GM18520 (cell line): ENCODE measurements around the gene SCG3.

Experiments used
- ATAC-seq: cut with Tn5 transposase; IDR thresholded peaks from one replicate; pipeline ENCODE4 v1.9.1; 2021; ENCODE audit not compliant: unreplicated experiment

The SCG3 gene

GRCh38 chr15:51726302-51727073 is 45.2 kb downstream of the SCG3 start:
- peak; percentile 68 for ATAC-seq

GRCh38 chr15:51727141-51727897 is 46.0 kb downstream of the SCG3 start:
- no peak for ATAC-seq

DNA sequence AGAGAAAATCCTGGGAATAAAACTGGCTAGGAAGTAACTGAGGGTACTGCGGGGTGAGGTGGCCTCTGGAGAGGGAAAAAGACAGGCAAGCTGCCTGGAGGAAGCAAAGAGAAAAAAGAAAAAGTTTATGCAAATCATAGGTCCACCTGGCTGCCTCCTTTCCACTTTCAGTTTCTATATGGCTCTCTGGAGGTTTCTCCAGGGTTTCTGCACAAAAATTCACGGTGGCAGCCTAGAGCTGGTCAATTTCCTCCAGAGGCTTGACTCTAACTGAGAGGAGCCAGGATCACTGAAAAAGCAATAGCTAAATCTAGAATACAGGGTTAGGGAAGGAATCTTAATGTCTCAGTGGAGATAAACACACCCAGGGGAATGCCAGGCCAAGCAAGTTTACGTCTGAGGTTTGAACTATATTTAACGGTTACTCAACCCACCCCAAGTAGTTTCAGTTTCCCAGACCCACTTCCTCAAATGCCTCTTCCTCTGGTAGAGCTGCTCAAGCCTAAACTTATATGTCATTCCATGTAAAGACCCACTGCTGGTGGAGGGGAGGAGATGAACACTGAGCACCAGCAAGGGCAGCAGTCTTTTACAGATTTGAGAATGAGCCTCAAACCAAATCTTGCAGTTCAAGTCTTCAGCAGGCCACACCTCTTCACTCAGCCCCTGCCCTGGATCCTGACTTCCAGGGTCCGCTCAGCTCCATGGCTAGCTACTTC is 50.4 kb downstream of the SCG3 start:
- ATAC-seq, result peak; percentile 33

- no peak for ATAC-seq
Observed at GRCh38 chr15:51732646-51733045, 51.3 kb downstream of the SCG3 start.

DNA sequence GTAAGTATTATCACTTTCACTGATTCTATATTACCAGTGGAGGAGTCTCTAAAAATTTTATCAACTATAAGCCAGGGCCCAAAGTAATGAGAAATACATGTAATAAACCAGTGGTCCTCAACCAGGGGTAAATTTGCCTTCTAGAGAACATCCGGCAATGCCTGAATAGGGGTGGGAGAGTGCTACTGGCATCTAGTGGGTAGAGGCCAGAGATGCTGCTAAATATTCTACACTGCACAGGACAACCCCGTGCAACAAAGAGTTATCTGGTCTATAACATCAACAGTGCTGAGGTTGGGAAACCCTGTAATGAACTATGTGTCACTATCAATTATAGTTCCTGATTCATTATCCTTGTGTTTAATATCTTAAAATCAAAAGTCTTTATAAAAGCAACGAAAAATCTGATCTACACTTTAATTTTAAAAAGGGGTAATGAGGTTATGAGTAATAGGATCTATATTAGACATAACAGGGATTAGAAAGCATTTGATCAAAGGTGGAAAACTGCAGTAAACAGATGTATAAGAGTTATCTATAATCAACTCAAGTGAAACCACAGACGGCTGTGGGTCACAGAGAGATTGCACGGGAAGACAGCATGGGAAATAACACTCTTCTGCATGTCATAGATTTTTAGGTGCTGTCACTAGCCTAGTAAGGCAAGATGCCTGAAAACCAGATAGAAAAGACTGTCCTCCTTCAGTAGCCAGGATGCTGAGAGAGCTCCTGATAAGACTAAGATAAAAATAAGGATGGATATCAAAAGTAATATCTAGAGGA is 54.1 kb downstream of the SCG3 start:
- no peak for ATAC-seq

- peak; percentile 25 for ATAC-seq
Observed at GRCh38 chr15:51736069-51736468, 54.8 kb downstream of the SCG3 start.

DNA sequence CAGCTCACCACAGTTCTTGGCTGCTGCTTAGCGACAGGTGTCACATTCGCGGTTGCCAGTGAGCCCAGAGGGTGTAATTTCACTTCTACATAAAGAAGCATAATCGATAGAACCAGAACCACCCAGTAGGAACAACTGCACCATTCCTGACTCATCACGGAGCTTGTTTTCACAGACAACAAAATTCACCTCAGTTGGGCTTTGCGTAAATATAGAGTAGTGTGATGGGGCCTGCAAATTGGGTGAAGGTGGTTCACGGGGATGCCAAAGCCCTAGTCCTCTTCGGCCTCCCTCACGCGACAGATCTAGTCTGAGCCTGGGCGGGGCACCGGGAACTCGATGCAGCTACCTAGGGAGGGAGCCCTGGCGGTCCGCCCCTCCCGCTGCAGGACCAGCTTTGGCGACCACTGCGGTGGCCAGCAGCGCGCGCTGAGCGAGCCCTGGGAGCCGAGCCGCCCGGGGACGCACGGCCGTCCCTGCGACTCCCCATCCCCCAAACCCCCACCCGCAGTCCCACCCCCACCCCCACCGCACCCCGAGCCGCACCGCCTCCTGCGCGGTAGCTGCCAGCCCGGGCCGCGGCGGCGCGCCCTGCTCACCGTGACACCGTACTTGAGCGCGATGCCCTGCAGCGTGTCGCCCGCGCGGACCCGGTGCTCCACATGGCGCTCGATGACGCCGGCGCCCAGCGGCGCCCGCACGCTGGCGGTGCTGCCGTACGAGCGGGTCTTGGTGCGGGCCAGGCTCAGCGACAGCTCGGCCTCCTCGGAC is 55.6 kb downstream of the SCG3 start:
- ATAC-seq, result peak; percentile 25

GRCh38 chr15:51737522-51738305 is 56.4 kb downstream of the SCG3 start, which contains the start of gene LYSMD2:
Gene LYSMD2, minus strand, starts transcription at chr15:51737655. Its CDS starts 33 bp downstream, at chr15:51737622.
- ATAC-seq, result peak; percentile 19

DNA sequence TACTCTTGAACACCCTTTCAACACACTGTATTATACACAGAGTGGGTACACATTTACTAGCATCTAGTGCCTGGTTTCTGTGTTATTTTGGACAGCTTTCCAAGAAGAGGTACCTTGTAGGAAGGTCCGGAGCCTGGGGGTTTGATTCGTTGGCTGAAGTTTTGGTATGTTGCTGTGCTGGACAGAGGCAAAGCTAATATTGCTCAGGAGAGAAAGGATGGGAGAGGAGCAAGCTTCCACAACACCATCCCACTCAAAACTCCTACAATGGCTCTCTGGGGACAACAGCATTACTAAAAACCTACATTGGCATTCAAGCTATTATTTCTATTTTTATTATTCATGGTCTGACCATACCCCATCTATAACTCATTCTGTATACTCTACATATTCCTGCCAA is 57.2 kb downstream of the SCG3 start:
- no peak for ATAC-seq

GRCh38 chr15:51739061-51739712 is 57.9 kb downstream of the SCG3 start:
- no peak for ATAC-seq

GRCh38 chr15:51749307-51749706 is 68.0 kb downstream of the SCG3 start:
- no peak for ATAC-seq

- no peak for ATAC-seq
Observed at GRCh38 chr15:51750186-51750585, 68.9 kb downstream of the SCG3 start.

GRCh38 chr15:51750792-51751696 is 69.7 kb downstream of the SCG3 start, which contains the start of gene TMOD2:
Gene TMOD2, plus strand, starts transcription at chr15:51751597. Its CDS starts 14,845 bp downstream, at chr15:51766442.
- peak; percentile 45 for ATAC-seq

- ATAC-seq, result peak; percentile 19
Observed at GRCh38 chr15:51751697-51752683, 70.7 kb downstream of the SCG3 start.

DNA sequence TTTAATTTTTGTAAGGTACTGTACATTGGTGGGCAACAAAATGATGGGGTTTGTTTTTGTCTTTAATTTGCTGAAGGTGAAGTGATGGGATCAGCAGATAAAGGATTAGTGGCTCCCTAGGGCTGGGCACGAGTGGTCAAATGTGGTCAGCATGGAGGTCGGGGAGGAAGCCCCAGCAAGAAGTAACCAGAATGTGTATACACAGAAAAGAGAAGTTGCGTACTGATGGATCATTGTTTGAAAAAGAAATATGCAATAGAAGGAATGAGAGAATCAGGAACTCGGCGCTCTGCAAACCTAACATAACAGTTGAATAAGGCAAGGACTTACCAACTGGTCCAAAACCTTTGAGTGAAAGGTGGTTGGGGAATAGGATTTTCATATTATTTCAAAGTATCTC is 71.6 kb downstream of the SCG3 start:
- no peak for ATAC-seq

DNA sequence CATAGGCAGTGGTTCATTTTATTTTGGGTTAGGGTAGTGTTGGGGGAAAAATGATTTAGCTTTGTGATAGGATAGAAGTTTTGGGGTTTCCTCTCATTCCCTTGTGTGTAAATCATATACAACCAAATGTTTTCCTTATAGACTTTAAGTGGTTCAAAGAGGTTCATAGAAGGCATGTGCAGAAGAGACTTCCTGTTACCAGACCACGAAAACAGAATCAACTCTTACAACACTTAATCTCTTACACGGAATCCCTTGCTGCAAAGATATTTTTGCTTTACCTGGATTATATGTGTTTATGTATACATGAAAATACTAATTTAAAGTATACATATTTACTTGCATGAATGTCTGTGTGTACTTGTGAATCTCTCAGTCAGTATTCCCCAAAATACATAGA is 73.0 kb downstream of the SCG3 start:
- no peak for ATAC-seq
